Colonic mucosa (tissue), 4 donors: ENCODE data around the gene EPHB1. TPM values are rescaled to one million over a fixed set of nuclear protein-coding genes. Genes with fewer than 3 reads are reported as not detected.

Source experiments
- DNase-seq: peaks from one replicate; pipeline ENCODE4 v3.0.0-alpha.2; 2020
- H3K27ac ChIP-seq: fragments of 200-600 bp; one replicate; pipeline ENCODE4 v1.8.0; 2021
- H3K27me3 ChIP-seq: fragments of 200-600 bp; one replicate; pipeline ENCODE4 v1.8.0; 2021
- H3K36me3 ChIP-seq: fragments of 200-600 bp; one replicate; pipeline ENCODE4 v1.8.0; 2021
- H3K4me1 ChIP-seq: fragments of 200-600 bp; one replicate; pipeline ENCODE4 v1.8.0; 2021; ENCODE audit warnings: mild to moderate bottlenecking
- H3K4me3 ChIP-seq: fragments of 200-600 bp; one replicate; pipeline ENCODE4 v1.8.0; 2021
- H3K9ac ChIP-seq, 2 donors: one replicate each; pipeline ENCODE4 v1.7.0; 2013; ENCODE audit warnings: control low read depth in 2 of 2, low read depth in 2 of 2, low read length in 2 of 2
- H3K9me3 ChIP-seq: fragments of 200-600 bp; one replicate; pipeline ENCODE4 v1.8.0; 2021
- intact Hi-C: fragments of 100-400 bp; cut with DNase I; formaldehyde crosslinking; loops from one replicate; pipeline ENCODE4 v1.14.1; 2022
- total RNA-seq, 2 donors: library from RNA; stranded (reverse); fragmentation: NEBNext Ultra II Directional in 1 of 2; extraction: Animal tissue kit (Norgen Biotek cat#: 25700) in 1 of 2; gene quantifications; one replicate each; pipeline ENCODE4 v1.2.1, GENCODE V29; 2021
- TF ChIP-seq, protein P1 (sequence below): fragments of 200-600 bp; IDR thresholded peaks from one replicate; pipeline ENCODE4 v1.8.0; 2022; ENCODE audit warnings: antibody characterized with exemption, mild to moderate bottlenecking
- donor health status: healthy.
- donor health status: DM: no; HTN: no; CAD: no.
- donor health status: DM: no; HTN: no; CAD: no.

Gene EPHB1
- total RNA-seq, 2 donors from 2014 or later: 0.40 to 0.74 TPM

DNA sequence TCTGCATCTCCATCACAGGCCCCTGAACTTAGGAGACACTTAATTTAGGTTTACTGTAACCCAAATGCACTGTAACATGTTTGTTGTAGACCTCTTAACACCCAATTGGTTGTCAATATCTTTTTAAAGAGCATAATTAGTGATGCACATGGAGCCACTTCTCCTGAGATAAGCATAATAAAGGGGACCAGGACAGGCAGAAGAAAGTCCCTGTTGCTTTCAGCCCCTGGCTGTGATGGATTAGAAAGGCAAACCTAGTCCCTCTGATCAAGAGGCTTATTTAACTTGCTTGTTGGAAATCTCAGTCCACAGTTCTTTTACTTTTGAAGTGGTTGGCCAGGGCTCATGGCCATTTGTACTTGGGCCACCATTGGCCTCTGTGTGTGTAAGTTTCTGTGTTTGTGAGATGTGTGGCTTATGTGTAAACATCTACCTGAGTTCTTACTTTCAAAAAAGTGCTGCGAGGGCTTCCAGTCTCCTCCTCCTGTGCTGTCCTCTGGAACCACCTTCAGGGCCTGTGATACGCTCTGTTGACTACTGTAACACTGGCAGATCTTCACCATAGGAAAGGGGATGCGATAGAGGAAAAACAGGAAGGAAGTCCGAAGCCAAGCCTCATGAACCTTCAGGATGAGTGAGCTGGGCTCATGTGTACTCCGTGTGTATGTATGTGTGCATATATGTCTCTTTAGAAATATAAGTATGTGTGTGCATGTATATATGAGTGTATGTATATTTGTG is 136.2 kb downstream of the EPHB1 start:
- H3K4me1 ChIP-seq: no peaks in the 10 kb centered on the region
- no peaks in the 10 kb centered on the region for H3K9me3 ChIP-seq
- H3K9ac ChIP-seq: no peak overlapping the region
- TF ChIP-seq, protein P1, sequence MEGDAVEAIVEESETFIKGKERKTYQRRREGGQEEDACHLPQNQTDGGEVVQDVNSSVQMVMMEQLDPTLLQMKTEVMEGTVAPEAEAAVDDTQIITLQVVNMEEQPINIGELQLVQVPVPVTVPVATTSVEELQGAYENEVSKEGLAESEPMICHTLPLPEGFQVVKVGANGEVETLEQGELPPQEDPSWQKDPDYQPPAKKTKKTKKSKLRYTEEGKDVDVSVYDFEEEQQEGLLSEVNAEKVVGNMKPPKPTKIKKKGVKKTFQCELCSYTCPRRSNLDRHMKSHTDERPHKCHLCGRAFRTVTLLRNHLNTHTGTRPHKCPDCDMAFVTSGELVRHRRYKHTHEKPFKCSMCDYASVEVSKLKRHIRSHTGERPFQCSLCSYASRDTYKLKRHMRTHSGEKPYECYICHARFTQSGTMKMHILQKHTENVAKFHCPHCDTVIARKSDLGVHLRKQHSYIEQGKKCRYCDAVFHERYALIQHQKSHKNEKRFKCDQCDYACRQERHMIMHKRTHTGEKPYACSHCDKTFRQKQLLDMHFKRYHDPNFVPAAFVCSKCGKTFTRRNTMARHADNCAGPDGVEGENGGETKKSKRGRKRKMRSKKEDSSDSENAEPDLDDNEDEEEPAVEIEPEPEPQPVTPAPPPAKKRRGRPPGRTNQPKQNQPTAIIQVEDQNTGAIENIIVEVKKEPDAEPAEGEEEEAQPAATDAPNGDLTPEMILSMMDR: no peak
- no peaks in the 10 kb centered on the region for H3K36me3 ChIP-seq
- intact Hi-C loops: no loop called here
- no peak for DNase-seq
- H3K4me3 ChIP-seq: no peak overlapping the region
- no peak overlapping the region for H3K27ac ChIP-seq
- no peaks in the 10 kb centered on the region for H3K27me3 ChIP-seq

DNA sequence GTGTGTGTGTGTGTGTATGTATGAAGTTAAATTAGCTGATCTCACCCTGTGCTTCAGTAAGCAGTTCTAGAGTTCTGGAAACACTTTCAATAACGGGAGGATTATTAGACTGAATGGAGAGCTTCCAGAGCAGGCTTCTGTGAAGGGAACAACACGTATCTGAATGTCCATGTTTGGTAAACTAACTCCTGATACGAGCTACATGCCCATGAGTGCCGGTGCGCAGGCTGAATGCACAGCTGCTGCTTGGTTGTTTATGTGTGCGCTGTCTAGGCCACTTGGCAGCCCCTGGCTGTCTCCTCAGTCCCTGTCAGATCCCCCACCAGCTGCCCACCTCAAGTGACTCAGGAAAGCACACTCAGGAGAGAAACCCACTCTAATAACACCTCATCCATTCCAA is 137.0 kb downstream of the EPHB1 start:
- intact Hi-C loops: no loop called here

DNA sequence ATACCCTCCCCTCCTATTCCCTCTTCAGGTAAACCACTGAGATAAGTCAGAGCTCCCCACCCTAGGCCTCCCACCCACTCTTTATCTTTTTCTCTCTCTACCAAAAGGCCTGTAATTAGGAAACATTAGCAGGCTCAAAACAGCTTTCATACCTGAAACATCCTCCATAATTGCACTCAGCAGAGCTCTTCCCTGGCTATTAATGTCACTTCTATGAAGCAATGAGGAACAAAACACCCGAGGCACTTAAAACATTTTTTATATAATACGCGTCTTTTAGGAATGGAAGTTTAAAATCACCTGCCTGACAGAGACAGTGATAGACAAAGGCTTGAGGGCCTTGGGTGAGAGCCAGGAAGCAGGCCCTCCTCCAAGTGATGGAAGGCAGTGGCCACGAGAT is 138.9 kb downstream of the EPHB1 start:
- intact Hi-C loops: no loop called here
- Histone ChIP-seq H3K27ac (no peak overlapping the region), H3K27me3 (no peaks in the 10 kb centered on the region), H3K4me1 (no peaks in the 10 kb centered on the region), H3K4me3 (no peak overlapping the region), H3K9me3 (no peaks in the 10 kb centered on the region), H3K9ac (no peak overlapping the region), H3K36me3 (no peaks in the 10 kb centered on the region)
- TF ChIP-seq, protein P1: no peak
- no peak for DNase-seq

More for the DNA sequence above, 137.0 kb downstream of the EPHB1 start:
- DNase-seq: no peak
- no peaks in the 10 kb centered on the region for H3K9me3 ChIP-seq
- no peaks in the 10 kb centered on the region for H3K4me1 ChIP-seq
- no peak overlapping the region for H3K4me3 ChIP-seq
- TF ChIP-seq, protein P1: no peak
- H3K9ac ChIP-seq: no peak overlapping the region
- H3K27ac ChIP-seq: no peak overlapping the region
- H3K36me3 ChIP-seq: no peaks in the 10 kb centered on the region
- H3K27me3 ChIP-seq: no peaks in the 10 kb centered on the region

DNA sequence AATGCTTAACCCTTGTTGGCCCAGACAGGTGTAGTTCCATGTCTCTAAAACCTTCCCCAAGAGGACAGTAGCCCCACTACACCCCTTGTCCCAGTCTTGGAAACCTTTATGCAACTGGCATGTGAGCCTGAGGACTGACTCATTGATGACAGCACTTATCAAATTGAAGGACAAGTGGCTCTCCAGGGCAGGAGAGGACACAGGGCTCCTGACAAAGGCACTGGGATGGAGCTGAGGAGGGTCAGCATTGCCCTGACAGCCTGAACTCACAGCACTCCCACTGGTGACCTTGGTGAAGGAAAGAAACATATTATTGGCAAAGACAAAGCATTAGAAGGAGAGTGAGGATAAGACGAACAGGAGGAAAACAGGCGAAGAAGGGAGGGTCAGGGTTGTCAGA is 139.9 kb downstream of the EPHB1 start:
- Histone ChIP-seq H3K9ac (no peak overlapping the region), H3K4me1 (no peaks in the 10 kb centered on the region), H3K27me3 (no peaks in the 10 kb centered on the region), H3K36me3 (no peaks in the 10 kb centered on the region), H3K4me3 (no peak overlapping the region), H3K9me3 (no peaks in the 10 kb centered on the region), H3K27ac (no peak overlapping the region)
- TF ChIP-seq, protein P1: no peak
- DNase-seq: no peak
- intact Hi-C loops: no loop called here

DNA sequence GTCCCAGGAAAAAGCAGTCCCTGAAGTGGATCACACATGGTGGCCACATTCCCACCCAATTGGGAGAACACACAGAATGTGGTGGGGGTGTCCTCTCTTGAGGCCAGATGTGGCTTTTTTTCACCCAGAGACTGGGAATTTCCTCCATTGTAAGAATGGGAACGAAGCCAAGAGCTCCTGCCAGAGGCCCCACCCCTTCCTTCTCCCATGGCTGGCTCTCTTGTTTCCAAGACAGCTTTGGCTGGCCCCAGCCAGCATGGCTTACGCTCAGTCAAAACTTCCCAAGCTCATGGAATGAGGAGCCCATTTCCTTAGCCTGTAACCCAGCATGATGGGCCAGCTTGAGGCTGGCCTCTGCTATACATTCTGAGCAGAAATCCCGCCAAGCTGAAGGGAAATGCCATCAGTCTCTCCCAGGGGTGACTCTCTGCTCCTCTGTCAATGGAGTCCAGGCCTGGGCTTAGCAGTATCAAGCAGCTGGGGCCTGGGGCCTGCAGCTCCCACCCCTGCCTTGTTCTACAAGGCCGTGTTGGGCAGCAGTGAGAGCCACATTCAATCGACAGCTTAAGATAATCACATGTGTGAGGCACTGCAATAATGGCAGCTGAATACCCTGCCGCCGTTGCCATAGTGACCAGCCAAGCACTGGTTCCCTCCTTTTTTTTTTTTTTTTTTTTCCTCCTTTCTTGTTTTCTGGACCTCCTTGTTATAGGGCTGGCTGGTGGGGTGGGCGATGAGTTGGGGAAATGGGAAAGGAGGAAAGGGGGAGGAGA is 142.4 kb downstream of the EPHB1 start:
- intact Hi-C loops: no loop called here
- Histone ChIP-seq H3K9ac (no peak overlapping the region), H3K9me3 (no peaks in the 10 kb centered on the region), H3K4me1 (no peaks in the 10 kb centered on the region), H3K27ac (no peak overlapping the region), H3K36me3 (no peaks in the 10 kb centered on the region), H3K4me3 (no peak overlapping the region), H3K27me3 (no peaks in the 10 kb centered on the region)
- TF ChIP-seq, protein P1: no peak
- no peak for DNase-seq
